ENCODE measurements around the gene AUH. TPM values are rescaled to one million over a fixed set of nuclear protein-coding genes. Genes with fewer than 3 reads are reported as not detected.

AUH gene
- total and polyA plus RNA-seq, 9 of the 15 experiments (the other 6 are each of a cell fraction or from before 2014, with no cell fraction given), result 3.4 to 29.0 (median 10.1) TPM

- H3K4me1 ChIP-seq (replicated peaks in 1 of 2; ENCODE audit: control insufficient read depth in 2 of 2, insufficient read depth in 2 of 2, low read length in 2 of 2), result no peaks in the 10 kb centered on the region; a peak in 1 of 5 replicates
- ChIA-PET CTCF (ENCODE audit: low intra/inter-chr PET ratio) (no interaction called here), POLR2A (no interaction called here)
- no peaks in the 10 kb centered on the region for H3K9me3 ChIP-seq (replicated peaks; ENCODE audit: control insufficient read depth, insufficient read depth, low read depth, low read length)
- TF ChIP-seq ZKSCAN1 (IDR thresholded peaks at IDR 0.05; ENCODE audit: low read depth, low read length) (no peak), ZNF436 (CRISPR knock-in tag; IDR thresholded peaks at IDR 0.05) (no peak), RBM22 (IDR thresholded peaks at IDR 0.05; ENCODE audit: low read depth, low read length, poor library complexity, severe bottlenecking) (no peak), ZBTB7A (IDR thresholded peaks at IDR 0.05; ENCODE audit: borderline replicate concordance, control insufficient read depth, low read depth, low read length) (no peak), CREM (IDR thresholded peaks at IDR 0.05; ENCODE audit: low read depth) (no peak), ZNF696 (CRISPR knock-in tag; conservative IDR thresholded peaks at IDR 0.05) (no peak)
- TF ChIP-seq, protein P1, sequence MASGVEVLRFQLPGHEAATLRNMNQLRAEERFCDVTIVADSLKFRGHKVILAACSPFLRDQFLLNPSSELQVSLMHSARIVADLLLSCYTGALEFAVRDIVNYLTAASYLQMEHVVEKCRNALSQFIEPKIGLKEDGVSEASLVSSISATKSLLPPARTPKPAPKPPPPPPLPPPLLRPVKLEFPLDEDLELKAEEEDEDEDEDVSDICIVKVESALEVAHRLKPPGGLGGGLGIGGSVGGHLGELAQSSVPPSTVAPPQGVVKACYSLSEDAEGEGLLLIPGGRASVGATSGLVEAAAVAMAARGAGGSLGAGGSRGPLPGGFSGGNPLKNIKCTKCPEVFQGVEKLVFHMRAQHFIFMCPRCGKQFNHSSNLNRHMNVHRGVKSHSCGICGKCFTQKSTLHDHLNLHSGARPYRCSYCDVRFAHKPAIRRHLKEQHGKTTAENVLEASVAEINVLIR (CRISPR knock-in tag; IDR thresholded peaks at IDR 0.05), result no peak
- TF ChIP-seq, protein P2, sequence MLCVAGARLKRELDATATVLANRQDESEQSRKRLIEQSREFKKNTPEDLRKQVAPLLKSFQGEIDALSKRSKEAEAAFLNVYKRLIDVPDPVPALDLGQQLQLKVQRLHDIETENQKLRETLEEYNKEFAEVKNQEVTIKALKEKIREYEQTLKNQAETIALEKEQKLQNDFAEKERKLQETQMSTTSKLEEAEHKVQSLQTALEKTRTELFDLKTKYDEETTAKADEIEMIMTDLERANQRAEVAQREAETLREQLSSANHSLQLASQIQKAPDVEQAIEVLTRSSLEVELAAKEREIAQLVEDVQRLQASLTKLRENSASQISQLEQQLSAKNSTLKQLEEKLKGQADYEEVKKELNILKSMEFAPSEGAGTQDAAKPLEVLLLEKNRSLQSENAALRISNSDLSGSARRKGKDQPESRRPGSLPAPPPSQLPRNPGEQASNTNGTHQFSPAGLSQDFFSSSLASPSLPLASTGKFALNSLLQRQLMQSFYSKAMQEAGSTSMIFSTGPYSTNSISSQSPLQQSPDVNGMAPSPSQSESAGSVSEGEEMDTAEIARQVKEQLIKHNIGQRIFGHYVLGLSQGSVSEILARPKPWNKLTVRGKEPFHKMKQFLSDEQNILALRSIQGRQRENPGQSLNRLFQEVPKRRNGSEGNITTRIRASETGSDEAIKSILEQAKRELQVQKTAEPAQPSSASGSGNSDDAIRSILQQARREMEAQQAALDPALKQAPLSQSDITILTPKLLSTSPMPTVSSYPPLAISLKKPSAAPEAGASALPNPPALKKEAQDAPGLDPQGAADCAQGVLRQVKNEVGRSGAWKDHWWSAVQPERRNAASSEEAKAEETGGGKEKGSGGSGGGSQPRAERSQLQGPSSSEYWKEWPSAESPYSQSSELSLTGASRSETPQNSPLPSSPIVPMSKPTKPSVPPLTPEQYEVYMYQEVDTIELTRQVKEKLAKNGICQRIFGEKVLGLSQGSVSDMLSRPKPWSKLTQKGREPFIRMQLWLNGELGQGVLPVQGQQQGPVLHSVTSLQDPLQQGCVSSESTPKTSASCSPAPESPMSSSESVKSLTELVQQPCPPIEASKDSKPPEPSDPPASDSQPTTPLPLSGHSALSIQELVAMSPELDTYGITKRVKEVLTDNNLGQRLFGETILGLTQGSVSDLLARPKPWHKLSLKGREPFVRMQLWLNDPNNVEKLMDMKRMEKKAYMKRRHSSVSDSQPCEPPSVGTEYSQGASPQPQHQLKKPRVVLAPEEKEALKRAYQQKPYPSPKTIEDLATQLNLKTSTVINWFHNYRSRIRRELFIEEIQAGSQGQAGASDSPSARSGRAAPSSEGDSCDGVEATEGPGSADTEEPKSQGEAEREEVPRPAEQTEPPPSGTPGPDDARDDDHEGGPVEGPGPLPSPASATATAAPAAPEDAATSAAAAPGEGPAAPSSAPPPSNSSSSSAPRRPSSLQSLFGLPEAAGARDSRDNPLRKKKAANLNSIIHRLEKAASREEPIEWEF (CRISPR knock-in tag; IDR thresholded peaks at IDR 0.05), result no peak
- TF ChIP-seq, protein P3, sequence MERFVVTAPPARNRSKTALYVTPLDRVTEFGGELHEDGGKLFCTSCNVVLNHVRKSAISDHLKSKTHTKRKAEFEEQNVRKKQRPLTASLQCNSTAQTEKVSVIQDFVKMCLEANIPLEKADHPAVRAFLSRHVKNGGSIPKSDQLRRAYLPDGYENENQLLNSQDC (CRISPR knock-in tag; IDR thresholded peaks at IDR 0.05), result no peak
- 94% methylated on average over 2 of the region's 2 CpGs for WGBS (ENCODE audit: insufficient coverage, low coverage, missing lambda C conversion rate)
- H3K79me2 ChIP-seq (ENCODE audit: control insufficient read depth, insufficient read depth, low read length), result no peaks in the 10 kb centered on the region; the same call in 2 of the 3 replicates
- no peaks in the 10 kb centered on the region for H3K9me1 ChIP-seq (ENCODE audit: control insufficient read depth, insufficient read depth, low read length)
- ATAC-seq (no peak), FAIRE-seq (no peak), DNase-seq (ENCODE audit: extremely low read depth in 1 of 4, low spot score in 3 of 4) (no peak)
- H2AFZ ChIP-seq (ENCODE audit: low read depth, low read length), result no peak overlapping the region
- intact Hi-C loops (cut with micrococcal nuclease), result no loop called here
- in situ Hi-C loops (cut with MboI), result no loop called here
- H3K27me3 ChIP-seq (ENCODE audit: control insufficient read depth in 2 of 2, insufficient read depth in 2 of 2, low read length in 2 of 2), result no peaks in the 10 kb centered on the region
- H3K27ac ChIP-seq (ENCODE audit: extremely low read depth, low read depth, low read length), result no peak overlapping the region
- no TSS peak for BruUV-seq (replicated peaks)
- H3K4me3 ChIP-seq, result no peak overlapping the region
- no peak overlapping the region for H3K9ac ChIP-seq (ENCODE audit: insufficient read depth in 1 of 2, low read depth in 2 of 2, low read length in 2 of 2)
- H3K36me3 ChIP-seq (ENCODE audit: control insufficient read depth, insufficient read depth, low read length), result no peaks in the 10 kb centered on the region
- H3K4me2 ChIP-seq (ENCODE audit: insufficient read depth, low read length), result no peak overlapping the region
- no peaks in the 10 kb centered on the region for H4K20me1 ChIP-seq (replicated peaks; ENCODE audit: control insufficient read depth, insufficient read depth, low read length)
These were observed 51.7 kb downstream of the AUH start for GRCh38 chr9:91310037-91310436.

All from K562 (cell line).